HL-60 (cell line): ENCODE results near the gene CSTF3.

Experiments
- DNase-seq, 2 experiments: peaks; one replicate each; pipeline ENCODE4 v3.0.0-alpha.2; 2010 to 2020; ENCODE audit warnings: low read depth in 1 of 2, low spot score in 1 of 2
- H3K27ac ChIP-seq: fragments of 250-450 bp; sonication (Bioruptor Pico); replicated peaks from 2 replicates; pipeline ENCODE4 v1.5.1; 2020; ENCODE audit warnings: mild to moderate bottlenecking, moderate library complexity
- H3K27me3 ChIP-seq: fragments of 250-450 bp; sonication (Bioruptor Pico); 2 replicates; pipeline ENCODE4 v1.5.1; 2021; ENCODE audit warnings: mild to moderate bottlenecking, moderate library complexity; ENCODE audit not compliant: insufficient read depth, poor library complexity, severe bottlenecking
- H3K4me3 ChIP-seq: replicated peaks from 2 replicates; pipeline ENCODE4 v1.5.1; 2011; ENCODE audit warnings: mild to moderate bottlenecking, control low read depth, low read length; ENCODE audit not compliant: insufficient read depth
- CTCF ChIP-seq: IDR thresholded peaks from one replicate; pipeline ENCODE4 v1.5.1; 2011; ENCODE audit warnings: low read length, control low read depth, inconsistent platforms; ENCODE audit not compliant: insufficient read depth
- GABPA ChIP-seq: IDR thresholded peaks from 2 replicates; pipeline ENCODE4 v1.6.1; 2012; ENCODE audit warnings: low read depth
- POLR2AphosphoS5 ChIP-seq: IDR thresholded peaks from 2 replicates; pipeline ENCODE4 v1.6.1; 2012; ENCODE audit warnings: low read depth
- REST ChIP-seq: IDR thresholded peaks from 2 replicates; pipeline ENCODE4 v1.6.1; 2012; ENCODE audit warnings: low read depth; ENCODE audit not compliant: insufficient replicate concordance
- SPI1 ChIP-seq: IDR thresholded peaks from 2 replicates; pipeline ENCODE4 v1.6.1; 2012; ENCODE audit warnings: low read depth, mild to moderate bottlenecking, borderline replicate concordance

CSTF3 gene

GRCh38 chr11:33103836-33104235 lies 57.4 kb downstream of the CSTF3 start:
- no peak for DNase-seq
- Histone ChIP-seq H3K27me3 (no peaks in the 10 kb centered on the region), H3K4me3 (no peak overlapping the region), H3K27ac (no peak overlapping the region)
- TF ChIP-seq CTCF (no peak), POLR2AphosphoS5 (no peak), GABPA (no peak), SPI1 (no peak), REST (no peak)

GRCh38 chr11:33094157-33094556 lies 67.1 kb downstream of the CSTF3 start:
- Histone ChIP-seq H3K27me3 (no peaks in the 10 kb centered on the region), H3K27ac (no peak overlapping the region), H3K4me3 (no peak overlapping the region)
- TF ChIP-seq REST (no peak), GABPA (no peak), SPI1 (no peak)
- no peak for DNase-seq

- Histone ChIP-seq H3K4me3 (no peak overlapping the region), H3K27ac (no peak overlapping the region), H3K27me3 (no peaks in the 10 kb centered on the region)
- no peak for DNase-seq
- TF ChIP-seq POLR2AphosphoS5 (no peak), GABPA (no peak), SPI1 (no peak), REST (no peak), CTCF (no peak)
Observed at GRCh38 chr11:33089776-33090175, 71.5 kb downstream of the CSTF3 start.

- no peak for DNase-seq
- H3K4me3 ChIP-seq, result no peak overlapping the region
- TF ChIP-seq CTCF (no peak), GABPA (no peak), SPI1 (no peak), POLR2AphosphoS5 (no peak), REST (no peak)
- no peaks in the 10 kb centered on the region for H3K27me3 ChIP-seq
- H3K27ac ChIP-seq, result no peak overlapping the region
Observed at GRCh38 chr11:33086017-33086416, 75.3 kb downstream of the CSTF3 start.
